K562 (cell line): ENCODE data around the gene ANKRD11. TPM values are rescaled to one million over a fixed set of nuclear protein-coding genes. Genes with fewer than 3 reads are reported as not detected.

Experiments used
- MAZ ChIP-seq, 2 experiments: fragments of 450-650 bp in 1 of 2; sonication (generic) in 1 of 2; formaldehyde crosslinking; IDR thresholded peaks in 1 of 2; conservative IDR thresholded peaks in 1 of 2; 2 replicates each; pipeline versions ENCODE4 v1.4.0 to v1.5.0; 2020; ENCODE audit warnings: mild to moderate bottlenecking in 1 of 2, missing genetic modification reagents in 1 of 2
- NR3C1 ChIP-seq: sonication (generic); formaldehyde crosslinking; IDR thresholded peaks from 2 replicates; pipeline ENCODE4 v1.8.1; 2022; ENCODE audit warnings: missing genetic modification reagents
- NRF1 ChIP-seq, 2 experiments: fragments of 450-650 bp; IDR thresholded peaks in 1 of 2; conservative IDR thresholded peaks in 1 of 2; 2 replicates each; pipeline ENCODE4 v1.6.1; 2014; ENCODE audit warnings: mild to moderate bottlenecking in 2 of 2
- PCBP1 ChIP-seq: fragments of 200-400 bp; formaldehyde crosslinking; IDR thresholded peaks from 2 replicates; pipeline ENCODE4 v1.6.1; 2018; ENCODE audit warnings: mild to moderate bottlenecking, low read depth, low read length; ENCODE audit not compliant: poor library complexity, severe bottlenecking
- POLR2A ChIP-seq: fragments of 450-650 bp; conservative IDR thresholded peaks from 2 replicates; pipeline ENCODE4 v1.6.1; 2016
- PPARD ChIP-seq: fragments of 250-450 bp; sonication (Bioruptor Pico); IDR thresholded peaks from 2 replicates; pipeline ENCODE4 v1.8.0; 2022; ENCODE audit warnings: inconsistent platforms, mild to moderate bottlenecking, moderate library complexity
- ZNF444 ChIP-seq: fragments of 250-450 bp; sonication (Bioruptor Pico); IDR thresholded peaks from 2 replicates; pipeline ENCODE4 v1.4.0; 2020; ENCODE audit warnings: mild to moderate bottlenecking, moderate library complexity
- polyA plus RNA-seq, 8 experiments: library from polyadenylated mRNA; depleted of rRNA in 4 of 8; stranded (reverse) in 5 of 8; unstranded in 3 of 8; fragments of >200 nt; fragmentation: Nextera tagmentation in 2 of 8; fragmentation: Illumina TruSeq in 1 of 8; extraction: Ambion mirVana in 2 of 8; extraction: Trizol in 1 of 8; gene quantifications; 2 replicates each; pipeline versions ENCODE4 v1.2.1 to v1.2.3, GENCODE V29; 2011 to 2014; ENCODE audit warnings: inconsistent platforms in 1 of 8, missing spikeins in 1 of 8
- total RNA-seq, 7 experiments: library from RNA; depleted of rRNA in 6 of 7; stranded (reverse); fragments of >200 nt in 6 of 7; fragmentation: Illumina TruSeq in 2 of 7; extraction: Trizol in 2 of 7; gene quantifications; 2 replicates each; pipeline versions ENCODE4 v1.2.1 to v1.2.3, GENCODE V29; 2011 to 2021; ENCODE audit warnings: low replicate concordance in 1 of 7
- TF ChIP-seq, protein P1 (sequence below), 2 experiments: fragments of 250-450 bp in 1 of 2; fragments of 450-650 bp in 1 of 2; sonication (Bioruptor Pico) in 1 of 2; IDR thresholded peaks; 2 replicates each; pipeline versions ENCODE4 v1.6.1 to v1.8.0; 2016 to 2021; ENCODE audit warnings: mild to moderate bottlenecking in 2 of 2, moderate library complexity in 2 of 2, missing compliant biosample characterization in 1 of 2, missing genetic modification characterization in 1 of 2
- TF ChIP-seq, protein P2 (sequence below), 2 experiments: fragments of 450-650 bp in 1 of 2; sonication (generic) in 1 of 2; formaldehyde crosslinking in 1 of 2; IDR thresholded peaks in 1 of 2; conservative IDR thresholded peaks in 1 of 2; 2 replicates each; pipeline versions ENCODE4 v1.6.1 to v1.8.1; 2016 to 2023; ENCODE audit warnings: mild to moderate bottlenecking in 2 of 2, moderate library complexity in 2 of 2, inconsistent platforms in 1 of 2, missing genetic modification reagents in 1 of 2

The ANKRD11 gene
- total and polyA plus RNA-seq, 9 of the 15 experiments (the other 6 are each of a cell fraction or from before 2014, with no cell fraction given), result 4.7 to 126 (median 31.7) TPM

DNA sequence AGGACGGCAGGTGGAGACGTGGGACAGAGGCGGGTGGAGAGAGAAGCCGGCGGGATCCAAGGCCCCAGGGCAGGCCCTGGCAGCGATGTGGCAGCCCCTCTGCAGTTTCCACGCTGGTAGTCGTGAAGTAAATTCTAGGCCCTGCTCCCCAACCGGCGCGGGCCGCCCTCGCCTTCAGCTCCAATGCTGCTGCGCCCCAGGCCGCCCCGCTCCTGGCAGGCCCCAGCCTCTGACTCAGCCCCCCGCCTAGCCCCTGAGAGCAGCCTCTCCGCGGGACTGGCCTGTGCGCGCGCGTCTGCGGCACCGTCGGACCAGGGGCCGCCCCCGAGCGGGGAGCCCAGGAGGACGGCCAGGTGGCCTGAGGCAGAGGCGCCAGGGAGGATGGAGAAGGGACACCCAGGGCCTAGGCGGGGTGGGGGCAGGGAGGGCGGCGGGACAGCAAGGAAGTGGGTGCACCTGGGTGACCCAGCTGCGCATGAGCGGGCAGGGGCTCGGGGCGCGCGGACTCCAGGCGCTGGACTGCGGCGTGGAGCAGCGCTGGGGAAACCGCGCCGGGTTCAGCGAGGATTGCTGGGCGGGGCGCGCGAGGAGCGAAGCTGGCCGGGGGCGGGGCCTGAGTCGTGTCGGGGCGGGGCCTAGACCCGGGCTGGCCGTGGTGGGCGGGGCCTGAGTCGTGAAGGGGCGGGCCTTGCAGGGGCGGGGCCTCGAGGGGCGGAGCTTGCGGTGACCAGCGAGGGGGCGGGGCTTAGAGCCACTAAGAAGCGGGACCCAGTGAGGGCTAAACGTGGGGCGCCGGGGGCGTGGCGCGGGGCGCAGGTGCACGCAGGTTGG, 243.2 kb downstream of the ANKRD11 start (continued):
- no peak for TF ChIP-seq ZNF444 (CRISPR knock-in tag)
- TF ChIP-seq PCBP1, result peak; percentile 94
- peak; percentile 26; the same call in 1 of the 2 replicates for TF ChIP-seq POLR2A
- TF ChIP-seq PPARD (CRISPR knock-in tag), result no peak
- TF ChIP-seq NR3C1 (CRISPR knock-in tag), result no peak
- TF ChIP-seq, protein P1, sequence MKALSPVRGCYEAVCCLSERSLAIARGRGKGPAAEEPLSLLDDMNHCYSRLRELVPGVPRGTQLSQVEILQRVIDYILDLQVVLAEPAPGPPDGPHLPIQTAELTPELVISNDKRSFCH (CRISPR knock-in tag; IDR thresholded peaks at IDR 0.05), result no peak
- TF ChIP-seq, protein P1 (tag; IDR thresholded peaks at IDR 0.05), result no peak
- TF ChIP-seq, protein P2, sequence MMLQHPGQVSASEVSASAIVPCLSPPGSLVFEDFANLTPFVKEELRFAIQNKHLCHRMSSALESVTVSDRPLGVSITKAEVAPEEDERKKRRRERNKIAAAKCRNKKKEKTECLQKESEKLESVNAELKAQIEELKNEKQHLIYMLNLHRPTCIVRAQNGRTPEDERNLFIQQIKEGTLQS (IDR thresholded peaks at IDR 0.05), result no peak
- TF ChIP-seq, protein P2 (CRISPR knock-in tag; conservative IDR thresholded peaks at IDR 0.05), result no peak
- peak; percentile 79 to 80 for TF ChIP-seq NRF1 (conservative IDR thresholded peaks at IDR 0.05 in 1 of 2, IDR thresholded peaks at IDR 0.05 in 1 of 2)
- peak in 1 of 2 experiments; percentile 37; a peak in 1 of 4 replicates for TF ChIP-seq MAZ (CRISPR knock-in tag; conservative IDR thresholded peaks at IDR 0.05 in 1 of 2, IDR thresholded peaks at IDR 0.05 in 1 of 2)
